HS-27A (cell line): ENCODE data around the gene NRXN3.

Experiments used
- DNase-seq: peaks from one replicate; pipeline ENCODE4 v3.0.0-alpha.2; 2012; ENCODE audit warnings: low read depth, missing footprints

The NRXN3 gene

DNA sequence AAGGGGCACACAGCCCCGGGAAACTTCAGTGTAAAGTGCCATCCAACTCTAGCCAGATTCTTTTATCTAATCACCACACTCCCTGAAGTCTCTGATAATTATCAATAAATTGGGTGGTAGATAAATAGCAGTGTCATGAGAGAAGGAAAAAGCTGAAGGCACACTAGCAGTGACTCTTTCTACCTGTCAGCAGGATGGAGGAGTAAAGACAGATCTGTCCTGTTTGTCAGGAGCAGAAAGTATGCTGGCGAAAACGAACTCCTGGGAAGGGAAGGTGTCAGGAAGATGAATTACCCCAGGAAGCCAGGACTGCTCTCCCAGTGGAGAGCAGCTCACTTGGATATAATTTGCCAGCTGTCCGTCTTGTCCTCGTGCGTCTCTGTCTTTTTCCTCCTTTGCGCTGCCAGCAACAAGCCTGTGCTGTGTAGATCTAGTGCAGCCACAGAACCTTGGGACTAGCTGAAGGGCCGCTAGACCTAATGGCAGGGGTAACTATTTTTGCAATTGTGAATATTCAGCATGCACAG is 1059.3 kb downstream of the NRXN3 start:
- DNase-seq = no peak

- DNase-seq = no peak
Observed at GRCh38 chr14:79242666-79243065, 1072.5 kb downstream of the NRXN3 start.

GRCh38 chr14:79246173-79246572 is 1076.0 kb downstream of the NRXN3 start:
- no peak for DNase-seq

GRCh38 chr14:79248126-79248525 is 1078.0 kb downstream of the NRXN3 start:
- DNase-seq = no peak

DNA sequence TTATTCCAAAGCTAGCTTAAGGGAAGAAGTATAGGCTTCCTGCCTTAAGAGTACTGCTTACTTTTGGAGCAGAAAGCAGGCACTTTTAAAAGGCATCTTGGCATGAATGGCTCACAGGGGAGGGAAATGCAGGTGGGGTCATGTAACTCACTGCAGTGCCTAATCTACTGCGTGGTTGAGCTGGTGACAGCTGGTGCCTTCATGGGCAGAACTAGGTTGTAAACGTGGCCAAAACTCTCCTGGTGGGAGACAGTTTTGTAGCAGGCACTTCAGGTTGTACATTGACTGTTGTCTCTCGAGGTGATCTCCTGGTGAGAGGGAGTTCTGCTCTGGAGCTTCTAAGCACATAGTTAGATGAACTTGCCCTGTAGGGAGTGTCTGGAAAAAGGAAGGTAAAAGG is 1078.6 kb downstream of the NRXN3 start:
- no peak for DNase-seq

DNA sequence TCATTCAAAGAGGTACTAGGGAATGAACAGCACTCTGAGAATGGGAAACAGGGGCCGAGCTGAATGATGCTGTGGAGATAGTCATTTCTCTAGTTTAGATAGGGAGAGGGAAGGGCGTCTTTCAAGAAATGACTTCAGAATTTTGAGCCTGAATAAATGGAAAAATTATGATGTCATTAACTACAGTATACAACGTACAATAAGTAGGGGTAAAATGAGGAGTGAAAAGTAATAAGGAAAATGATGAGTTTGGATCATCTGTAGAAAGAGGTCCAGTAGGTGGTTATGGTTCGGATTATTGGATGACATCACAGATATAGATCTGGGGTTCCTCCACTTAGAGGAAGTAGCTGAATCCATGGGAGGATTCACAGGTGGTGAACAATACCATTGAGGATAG is 1081.1 kb downstream of the NRXN3 start:
- no peak for DNase-seq

DNA sequence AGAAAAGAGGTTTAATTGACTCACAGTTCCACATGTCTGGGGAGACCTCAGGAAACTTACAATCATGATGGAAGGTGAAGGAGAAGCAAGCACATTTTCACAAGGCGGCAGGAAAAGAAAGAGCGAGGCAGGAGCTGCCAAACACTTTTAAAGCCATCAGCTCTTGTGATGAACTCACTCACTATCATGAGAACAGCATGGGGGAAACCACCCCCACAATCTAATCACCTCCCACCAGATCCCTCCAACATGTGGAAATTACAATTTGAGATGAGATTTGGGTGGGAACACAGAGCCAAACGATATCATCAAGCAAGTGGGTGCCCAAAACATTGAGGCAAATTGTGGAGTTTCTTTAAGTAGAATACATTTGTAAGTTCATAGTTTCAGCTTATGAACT is 1083.4 kb downstream of the NRXN3 start:
- no peak for DNase-seq

- no peak for DNase-seq
Observed at GRCh38 chr14:79254069-79254775, 1084.0 kb downstream of the NRXN3 start.

DNA sequence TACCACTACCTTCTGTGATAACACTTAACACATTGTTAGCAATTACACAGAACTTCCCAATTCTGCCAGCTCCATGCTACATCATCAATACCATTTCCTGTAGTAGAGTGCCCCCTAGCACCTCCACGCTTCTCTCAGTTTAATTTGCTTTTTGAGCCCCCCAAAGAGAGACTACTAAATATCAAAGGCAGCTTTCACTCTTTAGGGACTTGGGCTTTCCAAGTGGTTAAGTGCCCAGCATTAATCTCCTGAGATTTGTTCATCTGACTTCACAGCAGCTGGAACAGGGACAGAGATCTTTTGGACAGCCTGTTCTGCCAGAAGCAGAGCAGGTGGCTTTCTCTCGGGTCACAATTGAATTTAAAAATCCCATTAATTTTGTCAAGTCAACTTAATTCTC is 1086.2 kb downstream of the NRXN3 start:
- no peak for DNase-seq

- no peak for DNase-seq
Observed at GRCh38 chr14:79260406-79260805, 1090.2 kb downstream of the NRXN3 start.

- no peak for DNase-seq
Observed at GRCh38 chr14:79265366-79265946, 1095.3 kb downstream of the NRXN3 start.

DNA sequence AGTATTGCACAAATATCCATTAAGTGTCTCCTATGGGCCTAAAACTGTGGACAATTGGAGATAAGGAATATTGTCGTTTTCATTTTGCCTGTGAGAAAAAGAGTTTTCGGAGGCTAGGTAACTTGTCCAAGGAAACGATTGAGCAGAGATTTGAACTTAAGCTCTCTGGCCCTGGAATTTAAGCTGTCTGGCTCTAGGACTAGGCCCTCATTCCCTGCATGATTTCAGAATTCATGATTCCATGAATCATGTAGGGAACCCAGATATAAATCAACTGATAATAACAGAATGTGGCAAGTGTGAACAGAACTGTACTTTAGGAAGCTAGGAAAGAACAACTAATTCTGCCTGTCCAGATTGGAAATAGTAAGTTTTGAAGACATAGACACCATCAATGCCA is 1100.2 kb downstream of the NRXN3 start:
- DNase-seq = no peak

DNA sequence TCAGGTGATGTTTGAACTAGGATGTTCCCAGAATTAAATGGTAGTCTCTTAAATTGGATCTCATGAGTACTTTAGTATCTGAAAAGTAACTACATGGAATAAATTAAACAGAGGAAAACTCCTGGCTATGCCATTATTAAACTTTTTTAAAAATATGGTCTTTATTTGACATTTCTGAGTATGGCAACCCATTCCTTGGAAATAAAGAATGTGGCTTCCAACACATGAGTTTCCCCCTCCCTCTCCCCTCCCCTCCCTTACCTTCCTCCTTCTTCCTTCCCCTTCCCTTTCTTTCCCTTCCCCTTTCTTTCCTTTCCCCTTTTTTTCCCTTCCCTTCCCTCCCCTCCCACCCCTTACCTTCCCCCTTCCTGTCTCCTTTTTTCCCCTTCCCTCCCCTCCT is 1100.9 kb downstream of the NRXN3 start:
- no peak for DNase-seq

- no peak for DNase-seq
Observed at GRCh38 chr14:79274641-79275291, 1104.6 kb downstream of the NRXN3 start.

- DNase-seq = no peak
Observed at GRCh38 chr14:79275292-79275655, 1105.1 kb downstream of the NRXN3 start.

GRCh38 chr14:79278286-79278797 is 1108.2 kb downstream of the NRXN3 start:
- DNase-seq = no peak

DNA sequence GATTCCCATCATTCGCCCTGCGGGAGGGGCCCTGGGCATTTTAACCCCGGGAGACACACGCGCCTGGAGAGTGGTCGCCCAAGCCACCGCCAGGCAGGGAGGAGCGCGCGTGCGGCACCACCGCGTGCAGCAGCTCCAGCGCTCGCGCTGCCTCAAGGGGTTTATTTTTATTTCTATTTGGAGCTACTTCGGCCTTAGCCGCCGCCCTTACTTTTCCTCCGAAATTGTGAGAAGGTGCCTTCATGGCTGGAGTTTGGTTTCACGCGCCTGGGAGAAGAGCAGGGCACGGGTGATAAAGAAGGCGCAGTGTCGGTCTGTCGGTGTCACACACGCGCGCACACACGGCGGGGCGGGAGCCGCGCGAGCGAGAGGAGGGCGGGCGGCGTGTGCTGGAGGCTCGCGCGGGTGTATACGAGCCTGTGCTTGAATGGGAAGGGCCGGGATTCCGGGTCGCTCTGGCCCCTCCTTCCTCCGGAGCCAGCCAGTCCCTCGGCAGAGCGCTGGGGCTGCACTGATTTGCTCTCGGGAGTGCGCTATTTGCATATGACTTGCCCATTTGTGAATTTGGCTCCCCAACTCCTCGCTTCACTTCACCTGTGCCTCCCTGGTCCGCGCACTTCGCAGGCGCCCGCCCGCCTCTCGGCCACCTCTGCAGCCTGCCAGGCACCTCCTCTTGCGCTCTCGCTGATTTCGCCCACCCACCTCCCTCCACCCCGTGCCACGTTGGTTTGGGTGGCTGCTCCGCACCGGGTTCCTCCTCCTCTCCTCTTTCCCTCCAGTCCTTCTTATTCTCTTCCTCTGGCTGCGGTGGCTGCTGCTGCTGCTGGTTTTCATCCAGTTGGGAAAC is 1108.8 kb downstream of the NRXN3 start:
- no peak for DNase-seq

DNA sequence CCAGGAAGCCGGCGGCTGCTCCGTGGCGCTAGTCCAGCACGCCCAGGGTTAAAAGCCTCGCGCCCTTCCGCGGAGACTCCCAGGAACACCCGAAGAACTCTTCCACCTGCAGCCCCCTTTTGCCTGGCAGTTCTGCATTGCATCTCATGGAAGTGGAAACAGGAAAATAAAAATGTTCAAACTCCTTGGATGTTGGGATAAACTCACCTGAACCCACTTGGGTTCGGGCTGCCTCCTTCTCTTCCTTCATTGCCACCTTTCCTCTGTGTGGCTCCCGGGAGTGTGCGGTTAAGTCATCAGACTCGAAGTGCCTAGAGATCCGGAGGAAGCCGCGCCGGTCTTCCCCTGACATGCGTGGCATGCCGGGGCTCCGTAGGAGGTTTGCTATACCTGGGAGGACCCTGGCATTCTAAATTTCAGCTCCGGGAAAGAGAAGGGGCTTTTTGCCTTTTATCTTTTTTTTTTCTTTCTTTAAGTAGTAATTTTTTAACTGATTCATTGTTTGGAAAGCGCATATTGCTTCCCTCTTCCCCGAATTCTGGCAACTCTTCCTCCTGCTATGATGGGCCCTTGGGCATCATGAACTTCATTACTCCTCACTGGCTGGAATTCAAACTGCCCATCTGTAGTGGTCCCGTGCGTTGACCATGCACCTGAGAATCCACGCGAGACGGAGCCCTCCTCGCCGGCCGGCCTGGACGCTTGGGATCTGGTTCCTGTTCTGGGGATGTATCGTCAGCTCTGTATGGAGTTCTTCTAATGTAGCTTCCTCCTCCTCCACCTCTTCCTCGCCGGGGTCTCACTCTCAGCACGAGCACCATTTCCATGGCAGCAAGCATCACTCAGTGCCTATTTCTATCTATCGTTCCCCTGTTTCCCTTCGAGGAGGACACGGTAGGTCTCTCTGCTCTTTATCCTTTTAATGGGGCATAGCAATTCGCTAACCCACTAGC is 1109.7 kb downstream of the NRXN3 start:
- no peak for DNase-seq

GRCh38 chr14:79281244-79282152 is 1111.3 kb downstream of the NRXN3 start:
- no peak for DNase-seq

DNA sequence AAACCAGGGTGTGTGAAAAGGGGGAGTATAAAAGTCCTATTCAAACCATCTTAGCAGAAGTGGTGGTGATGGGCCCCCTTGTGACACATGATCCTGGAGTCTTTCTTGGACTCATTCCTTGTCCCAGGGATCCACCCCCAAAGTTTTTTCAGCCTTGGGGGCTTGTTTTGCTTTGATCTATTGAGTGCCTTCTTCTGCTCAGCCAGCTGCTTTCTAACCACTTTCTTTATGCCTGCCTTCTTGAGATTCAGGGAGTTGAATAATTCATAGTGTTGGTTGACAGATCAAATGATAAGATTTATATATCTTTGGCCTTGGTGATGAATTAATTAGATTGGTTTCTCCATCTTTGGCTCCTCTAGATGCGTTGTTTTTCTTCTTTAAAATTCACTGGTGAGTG is 1114.4 kb downstream of the NRXN3 start:
- no peak for DNase-seq
